GM12891 (cell line): ENCODE results near the gene ZC3H12C.

Experiments used
- POLR2A ChIP-seq: IDR thresholded peaks from 2 replicates; pipeline ENCODE4 v1.6.1; 2011; ENCODE audit warnings: low read depth, low read length, control low read depth
- POLR2AphosphoS5 ChIP-seq: IDR thresholded peaks from 2 replicates; pipeline ENCODE4 v1.6.1; 2011; ENCODE audit warnings: low read depth, low read length, control low read depth
- POU2F2 ChIP-seq: IDR thresholded peaks from 2 replicates; pipeline ENCODE4 v1.6.1; 2011; ENCODE audit warnings: low read depth, mild to moderate bottlenecking, control low read depth, low read length, moderate library complexity
- SPI1 ChIP-seq: IDR thresholded peaks from 2 replicates; pipeline ENCODE4 v1.6.1; 2011; ENCODE audit warnings: low read depth, low read length, control low read depth
- TAF1 ChIP-seq: IDR thresholded peaks from 2 replicates; pipeline ENCODE4 v1.6.1; 2011; ENCODE audit warnings: low read depth, low read length, control low read depth

DNA sequence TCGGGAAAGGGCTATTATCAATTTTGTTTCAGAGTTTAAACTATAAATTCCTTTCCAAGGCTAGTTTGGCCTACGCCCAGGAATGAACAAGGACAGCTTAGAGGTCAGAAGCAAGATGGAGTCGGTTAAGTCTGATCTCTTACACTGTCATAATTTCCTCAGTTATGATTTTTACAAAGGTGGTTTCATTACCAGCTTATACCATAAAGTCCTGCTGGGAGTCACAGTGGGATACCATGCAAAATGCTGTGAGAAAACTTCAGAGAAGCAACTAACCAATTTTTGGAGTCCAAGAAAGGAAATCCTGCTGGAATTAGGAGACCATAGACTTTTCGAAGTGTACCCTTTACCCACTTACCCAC, 17.4 kb upstream of the ZC3H12C start:
- TF ChIP-seq POLR2AphosphoS5 (no peak), POLR2A (no peak), POU2F2 (no peak), TAF1 (no peak), SPI1 (no peak)
